Transverse colon (tissue), 4 donors: ENCODE results near the gene PHF12. TPM values are rescaled to one million over a fixed set of nuclear protein-coding genes. Genes with fewer than 3 reads are reported as not detected.

Experiments used
- DNase-seq: peaks from one replicate; pipeline ENCODE4 v3.0.0-alpha.2; 2019
- H3K27ac ChIP-seq, 4 donors: fragments of 200-600 bp; sonication (generic); 2 replicates each; pipeline ENCODE4 v1.5.1; 2016 to 2018; ENCODE audit warnings: inconsistent platforms in 4 of 4
- H3K27me3 ChIP-seq: fragments of 200-600 bp; sonication (generic); 2 replicates; pipeline ENCODE4 v1.5.1; 2017; ENCODE audit warnings: inconsistent platforms
- H3K36me3 ChIP-seq, 4 donors: fragments of 200-600 bp; sonication (generic); 2 replicates each; pipeline ENCODE4 v1.5.1; 2017 to 2019; ENCODE audit warnings: inconsistent platforms in 4 of 4
- H3K4me1 ChIP-seq, 4 donors: fragments of 200-600 bp; sonication (generic); 2 replicates each; pipeline ENCODE4 v1.5.1; 2017 to 2020; ENCODE audit warnings: inconsistent platforms in 4 of 4
- H3K4me3 ChIP-seq, 4 donors: fragments of 200-600 bp; sonication (generic); 1 replicate in 1 of 4; 2 replicates in 3 of 4; pipeline versions ENCODE4 v1.5.1 to v1.6.1; 2017 to 2019; ENCODE audit warnings: inconsistent platforms in 4 of 4
- H3K9me3 ChIP-seq, 2 donors: fragments of 200-600 bp; sonication (generic); 2 replicates each; pipeline ENCODE4 v1.5.1; 2017 to 2019; ENCODE audit warnings: inconsistent platforms in 2 of 2
- CTCF ChIP-seq, 5 experiments: fragments of 200-600 bp in 3 of 5; fragments of 450-650 bp in 2 of 5; sonication (generic) in 3 of 5; IDR thresholded peaks; 1 replicate in 2 of 5; 2 replicates in 3 of 5; pipeline ENCODE4 v1.5.1; 2016 to 2017; ENCODE audit warnings: antibody characterized with exemption in 5 of 5, inconsistent platforms in 3 of 5, mild to moderate bottlenecking in 2 of 5, moderate library complexity in 1 of 5
- EP300 ChIP-seq: sonication (generic); formaldehyde crosslinking; IDR thresholded peaks from one replicate; pipeline ENCODE4 v1.6.1; 2017; ENCODE audit warnings: antibody characterized with exemption, low read depth
- POLR2A ChIP-seq: fragments of 450-650 bp; IDR thresholded peaks from one replicate; pipeline ENCODE4 v1.6.1; 2016; ENCODE audit warnings: antibody characterized with exemption, mild to moderate bottlenecking, moderate library complexity
- POLR2AphosphoS5 ChIP-seq, 3 donors: sonication (generic); formaldehyde crosslinking; IDR thresholded peaks; one replicate each; pipeline ENCODE4 v1.6.1; 2016; ENCODE audit warnings: antibody characterized with exemption in 3 of 3
- WGBS, 2 donors: methylation state at CpG; one replicate each; pipeline ENCODE4 v1.1.5; 2018; ENCODE audit warnings: low coverage in 1 of 2; 5-methylcytosine and 5-hydroxymethylcytosine counted together
- in situ Hi-C, 4 donors: fragments of 200-750 bp; cut with MboI; loops; one replicate each; pipeline versions ENCODE4 v1.15.0 to v1.15.1; 2017; ENCODE audit warnings: low sequenced_read_pairs in 3 of 4, low pct_ligation_motif_present in 1 of 4, low pct_unique_long_range_greater_than_20kb in 1 of 4
- intact Hi-C: fragments of 100-400 bp; cut with DNase I; formaldehyde crosslinking; loops from one replicate; pipeline ENCODE4 v1.15.1; 2023; ENCODE audit warnings: low total_unique reads
- total RNA-seq, 4 donors: library from RNA; depleted of rRNA; stranded (reverse); fragments of >200 nt; gene quantifications; one replicate each; pipeline ENCODE4 v1.1.0, GENCODE V29; 2016

The PHF12 gene
- total RNA-seq, 4 donors from 2014 or later, result 43.5 to 134 (median 60.5) TPM

DNA sequence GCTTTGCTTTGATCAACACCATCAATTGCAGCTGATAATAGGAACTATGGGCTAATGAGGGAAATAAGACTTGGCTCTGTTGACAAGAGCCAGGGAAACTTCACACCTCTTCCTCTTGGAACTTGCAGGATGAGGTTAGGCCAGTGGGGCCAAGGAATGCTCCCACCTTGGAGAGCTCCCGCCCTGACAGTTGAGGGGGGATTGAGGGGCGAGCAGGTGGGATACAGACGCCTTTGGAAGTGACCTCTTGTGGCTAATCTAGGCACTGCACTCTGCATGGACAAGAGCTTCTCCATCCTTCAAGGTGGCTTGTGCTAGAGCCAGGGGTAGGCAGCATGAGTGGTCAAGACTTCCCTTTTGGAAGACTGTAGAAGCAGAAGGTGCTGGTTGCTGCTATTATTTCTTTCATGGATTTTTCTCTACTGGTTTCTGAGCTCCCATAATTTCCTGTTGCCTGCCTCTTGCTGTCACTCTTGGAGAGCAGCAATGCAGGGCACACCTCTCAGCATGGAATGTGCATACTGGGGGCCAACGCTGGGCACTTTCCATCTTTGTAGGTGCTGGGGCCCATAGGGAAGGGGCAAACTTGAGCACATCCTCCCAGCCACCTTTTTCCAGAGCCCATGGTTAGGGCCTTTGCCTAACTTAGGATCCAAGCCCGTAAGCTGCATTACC, 2.3 kb upstream of the PHF12 start:
- H3K4me1 ChIP-seq, result peaks cover 0 to 13% (median 8%) of the 10 kb centered on the region in 4 donors
- in situ Hi-C loops (no loop called here), intact Hi-C loops (loop anchor here (5.0 to 10.0 kb wide), 2 partner anchors 51 to 229 kb away; partner anchors contain the start of genes DHRS13, NEK8 and TLCD1)
- peak; percentile 51 for DNase-seq
- TF ChIP-seq POLR2AphosphoS5 (IDR thresholded peaks at IDR 0.05), result no peak
- peak; percentile 77 to 89 (median 81) for TF ChIP-seq CTCF (IDR thresholded peaks at IDR 0.05)
- H3K4me3 ChIP-seq, result no peak overlapping the region
- H3K36me3 ChIP-seq, result no peaks in the 10 kb centered on the region
- no peaks in the 10 kb centered on the region for H3K27me3 ChIP-seq
- WGBS, 2 donors, result 20 to 37% methylated on average over 1 to 5 of the region's 5 CpGs
- H3K9me3 ChIP-seq, result no peaks in the 10 kb centered on the region
- H3K27ac ChIP-seq, result peak overlapping the region; percentile 98 to 99 (median 98)

GRCh38 chr17:28951991-28952975, 965 bp upstream of the PHF12 start:
- peak in 1 of 5 experiments; percentile 17 for TF ChIP-seq CTCF (IDR thresholded peaks at IDR 0.05)
- TF ChIP-seq EP300, result no peak
- TF ChIP-seq POLR2AphosphoS5 (IDR thresholded peaks at IDR 0.05), result peak; percentile 68 to 80 (median 69)
- peak; percentile 80 for TF ChIP-seq POLR2A
- peaks cover 11 to 25% (median 21%) of the 10 kb centered on the region in 4 donors for H3K4me1 ChIP-seq
- intact Hi-C loops (loop anchor here (5.0 to 10.0 kb wide), 2 partner anchors 50 to 227 kb away; partner anchors contain the start of genes DHRS13, NEK8 and TLCD1), in situ Hi-C loops (no loop called here)
- DNase-seq, result peak; percentile 98
- no peaks in the 10 kb centered on the region for H3K9me3 ChIP-seq
- peak overlapping the region; percentile 98 to 99 (median 98) for H3K27ac ChIP-seq
- WGBS, 2 donors, result 4 to 7% methylated on average over 9 to 36 of the region's 36 CpGs
- H3K4me3 ChIP-seq, result peak overlapping the region; percentile 52 to 99 (median 70)
- H3K36me3 ChIP-seq, result no peaks in the 10 kb centered on the region
- H3K27me3 ChIP-seq, result no peaks in the 10 kb centered on the region

GRCh38 chr17:28950752-28951427, 428 bp downstream of the PHF12 start:
- in situ Hi-C loops (no loop called here), intact Hi-C loops (loop anchor here (5.0 to 10.0 kb wide), 2 partner anchors 49 to 226 kb away; partner anchors contain the start of genes DHRS13, NEK8 and TLCD1)
- Histone ChIP-seq H3K4me1 (peaks cover 19 to 39% (median 35%) of the 10 kb centered on the region in 4 donors), H3K36me3 (no peaks in the 10 kb centered on the region), H3K9me3 (no peaks in the 10 kb centered on the region), H3K4me3 (peak overlapping the region; percentile 87 to 99 (median 94)), H3K27ac (peak overlapping the region; percentile 98 to 99 (median 98)), H3K27me3 (no peaks in the 10 kb centered on the region)
- TF ChIP-seq CTCF (IDR thresholded peaks at IDR 0.05), result no peak
- no peak for TF ChIP-seq POLR2A
- TF ChIP-seq EP300, result no peak
- no peak for TF ChIP-seq POLR2AphosphoS5 (IDR thresholded peaks at IDR 0.05)
- 1% methylated on average over 27 of the region's 51 CpGs; no CpG with 5 or more reads in 1 of the 2 donors for WGBS, 2 donors
- DNase-seq, result no peak
